ENCODE results near the gene CCDC171.

DNA sequence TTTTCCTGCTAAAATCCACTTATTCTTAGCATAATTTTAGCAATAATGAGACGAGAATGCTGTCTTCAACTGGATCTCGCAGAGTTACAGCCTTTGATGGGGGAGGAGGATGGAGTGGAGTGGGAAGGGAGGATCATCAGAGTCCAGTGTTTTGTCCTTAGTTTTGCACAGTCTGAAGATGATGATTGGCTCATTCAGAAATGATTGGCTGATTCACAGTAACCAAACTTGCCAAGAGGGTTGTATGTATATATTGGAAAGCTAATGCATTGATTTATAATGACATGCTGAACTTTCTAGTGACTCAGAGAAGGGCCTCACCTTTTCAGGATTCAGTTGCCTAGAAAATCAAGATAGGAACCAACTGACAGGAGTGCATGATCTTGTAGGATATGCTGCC is 448.0 kb downstream of the CCDC171 start:
- TF ChIP-seq HDAC2 (CRISPR knock-in tag; IDR thresholded peaks at IDR 0.05) = no peak
- TF ChIP-seq ZNF616 (CRISPR knock-in tag; IDR thresholded peaks at IDR 0.05; ENCODE audit: low read depth) = no peak
- TF ChIP-seq POLR2AphosphoS2 (IDR thresholded peaks at IDR 0.05; ENCODE audit: low read depth, low read length) = no peak
- TF ChIP-seq SIX4 (CRISPR knock-in tag; IDR thresholded peaks at IDR 0.05) = no peak
- TF ChIP-seq NFYB (CRISPR knock-in tag; IDR thresholded peaks at IDR 0.05) = no peak
- TF ChIP-seq FOXA3 (CRISPR knock-in tag; IDR thresholded peaks at IDR 0.05) = no peak
- TF ChIP-seq DDIT3 (CRISPR knock-in tag; IDR thresholded peaks at IDR 0.05) = no peak
- TF ChIP-seq ZNF878 (CRISPR knock-in tag; IDR thresholded peaks at IDR 0.05) = no peak
- TF ChIP-seq EP300 (IDR thresholded peaks at IDR 0.05; ENCODE audit: low read depth in 2 of 2, low read length in 2 of 2) = no peak
- no peak for TF ChIP-seq EP300 (CRISPR knock-in tag; IDR thresholded peaks at IDR 0.05; ENCODE audit: borderline replicate concordance)
- TF ChIP-seq, protein P1, sequence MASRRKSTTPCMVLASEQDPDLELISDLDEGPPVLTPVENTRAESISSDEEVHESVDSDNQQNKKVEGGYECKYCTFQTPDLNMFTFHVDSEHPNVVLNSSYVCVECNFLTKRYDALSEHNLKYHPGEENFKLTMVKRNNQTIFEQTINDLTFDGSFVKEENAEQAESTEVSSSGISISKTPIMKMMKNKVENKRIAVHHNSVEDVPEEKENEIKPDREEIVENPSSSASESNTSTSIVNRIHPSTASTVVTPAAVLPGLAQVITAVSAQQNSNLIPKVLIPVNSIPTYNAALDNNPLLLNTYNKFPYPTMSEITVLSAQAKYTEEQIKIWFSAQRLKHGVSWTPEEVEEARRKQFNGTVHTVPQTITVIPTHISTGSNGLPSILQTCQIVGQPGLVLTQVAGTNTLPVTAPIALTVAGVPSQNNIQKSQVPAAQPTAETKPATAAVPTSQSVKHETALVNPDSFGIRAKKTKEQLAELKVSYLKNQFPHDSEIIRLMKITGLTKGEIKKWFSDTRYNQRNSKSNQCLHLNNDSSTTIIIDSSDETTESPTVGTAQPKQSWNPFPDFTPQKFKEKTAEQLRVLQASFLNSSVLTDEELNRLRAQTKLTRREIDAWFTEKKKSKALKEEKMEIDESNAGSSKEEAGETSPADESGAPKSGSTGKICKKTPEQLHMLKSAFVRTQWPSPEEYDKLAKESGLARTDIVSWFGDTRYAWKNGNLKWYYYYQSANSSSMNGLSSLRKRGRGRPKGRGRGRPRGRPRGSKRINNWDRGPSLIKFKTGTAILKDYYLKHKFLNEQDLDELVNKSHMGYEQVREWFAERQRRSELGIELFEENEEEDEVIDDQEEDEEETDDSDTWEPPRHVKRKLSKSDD (CRISPR knock-in tag; IDR thresholded peaks at IDR 0.05; ENCODE audit: low read depth) = no peak
- no peak for TF ChIP-seq CTCF (CRISPR knock-in tag; IDR thresholded peaks at IDR 0.05)
- no peak for TF ChIP-seq BRCA1 (CRISPR knock-in tag; IDR thresholded peaks at IDR 0.05)
- TF ChIP-seq CBX2 (IDR thresholded peaks at IDR 0.05; ENCODE audit: low read depth, low read length) = no peak
- TF ChIP-seq CBX2 (CRISPR knock-in tag; IDR thresholded peaks at IDR 0.05; ENCODE audit: low read depth) = no peak
- no peak for TF ChIP-seq ZNF512B (CRISPR knock-in tag; IDR thresholded peaks at IDR 0.05; ENCODE audit: borderline replicate concordance)

Data from HepG2 (cell line).